ENCODE data around the gene TTLL11.

Gene TTLL11

GRCh38 chr9:121823451-121824169 is 269.5 kb downstream of the TTLL11 start:
- DNase-seq = no peak

- DNase-seq = peak in 2 of 3 experiments; percentile 78 to 94
Measured at GRCh38 chr9:121822093-121823085, 270.7 kb downstream of the TTLL11 start.

GRCh38 chr9:121821326-121821725 is 271.8 kb downstream of the TTLL11 start:
- no peak for DNase-seq

GRCh38 chr9:121820286-121821005 is 272.7 kb downstream of the TTLL11 start:
- DNase-seq = peak in 1 of 3 experiments; percentile 29

- DNase-seq = peak in 2 of 3 experiments; percentile 41 to 66
Measured at GRCh38 chr9:121819428-121820231, 273.5 kb downstream of the TTLL11 start.

- DNase-seq = peak in 1 of 3 experiments; percentile 13
Measured at GRCh38 chr9:121818841-121819427, 274.2 kb downstream of the TTLL11 start.

GRCh38 chr9:121818016-121818661 is 275.0 kb downstream of the TTLL11 start:
- no peak for DNase-seq

- DNase-seq = no peak
Measured at GRCh38 chr9:121817476-121817875, 275.6 kb downstream of the TTLL11 start.

GRCh38 chr9:121816845-121817450 is 276.2 kb downstream of the TTLL11 start:
- DNase-seq = no peak

- no peak for DNase-seq
Measured at GRCh38 chr9:121816449-121816817, 276.7 kb downstream of the TTLL11 start.

- DNase-seq = no peak
Measured at GRCh38 chr9:121815546-121816448, 277.3 kb downstream of the TTLL11 start.

GRCh38 chr9:121815084-121815483 is 278.0 kb downstream of the TTLL11 start:
- no peak for DNase-seq

GRCh38 chr9:121814594-121814993 is 278.5 kb downstream of the TTLL11 start:
- DNase-seq = no peak

- no peak for DNase-seq
Measured at GRCh38 chr9:121813519-121814210, 279.4 kb downstream of the TTLL11 start.

- no peak for DNase-seq
Measured at GRCh38 chr9:121812159-121812735, 280.9 kb downstream of the TTLL11 start.

GRCh38 chr9:121811751-121812150 is 281.4 kb downstream of the TTLL11 start:
- DNase-seq = no peak

GRCh38 chr9:121811140-121811539 is 282.0 kb downstream of the TTLL11 start:
- no peak for DNase-seq

GRCh38 chr9:121810489-121810888 is 282.6 kb downstream of the TTLL11 start:
- DNase-seq = no peak

Measured in NCI-H1417 (cell line).